ENCODE data around the gene LSM14A. TPM values are rescaled to one million over a fixed set of nuclear protein-coding genes. Genes with fewer than 3 reads are reported as not detected.
A peak's percentile ranks its signal among the peaks of the same experiment; 100 is the strongest.
"Not testable (repeated sequence)": the region's sequence is repeated elsewhere in the genome, so short reads cannot be mapped to it uniquely, and the experiment has no call there.

LSM14A gene
- polyA plus RNA-seq, 6 donors from 2014 or later = 165 to 191 (median 176) TPM

GRCh38 chr19:34248941-34249340, 76.6 kb downstream of the LSM14A start:
- Mint-ChIP-seq H3K27me3 (no peaks in the 10 kb centered on the region), H3K4me1 (peaks cover 7 to 9% (median 9%) of the 10 kb centered on the region in 3 donors), H3K4me3 (no peak overlapping the region), H3K36me3 (no peaks in the 10 kb centered on the region), H3K27ac (peak overlapping the region in 1 of 6 donors; percentile 32), H3K9me3 (no peaks in the 10 kb centered on the region)
- ATAC-seq (ENCODE audit: low read depth in 2 of 2) (no peak), DNase-seq (no peak)

- not testable (repeated sequence) for ATAC-seq (ENCODE audit: low read depth in 2 of 2); H3K9me3 Mint-ChIP-seq; DNase-seq; H3K36me3 Mint-ChIP-seq; H3K27me3 Mint-ChIP-seq
- Mint-ChIP-seq H3K27ac (peak overlapping the region in 3 of 6 donors; percentile 95 to 98 (median 97)), H3K4me1 (peaks cover 16 to 39% (median 23%) of the 10 kb centered on the region in 3 donors), H3K4me3 (peak overlapping the region; percentile 83 to 100 (median 98))
These were observed 80.9 kb downstream of the LSM14A start for GRCh38 chr19:34253167-34253566.

GRCh38 chr19:34253681-34254045, 81.4 kb downstream of the LSM14A start:
- not testable (repeated sequence) for H3K27me3 Mint-ChIP-seq, H3K9me3 Mint-ChIP-seq, H3K36me3 Mint-ChIP-seq, DNase-seq
- Mint-ChIP-seq H3K27ac (peak overlapping the region; percentile 95 to 99 (median 98)), H3K4me3 (peak overlapping the region; percentile 83 to 100 (median 98)), H3K4me1 (peaks cover 17 to 42% (median 25%) of the 10 kb centered on the region in 3 donors)
- peak in 1 of 2 donors; percentile 2 for ATAC-seq (ENCODE audit: low read depth in 2 of 2)

GRCh38 chr19:34254046-34254697, 81.9 kb downstream of the LSM14A start, which contains the start of gene GARRE1:
TSS of gene GARRE1 (plus strand) at chr19:34254554. CDS start at chr19:34300474, 45,920 bp downstream.
- Mint-ChIP-seq H3K36me3 (peaks cover 0 to 3% of the 10 kb centered on the region in 2 donors), H3K27ac (peak within 1 kb of the TSS; percentile 95 to 99 (median 98)), H3K4me3 (peak within 1 kb of the TSS; percentile 90 to 100 (median 98)), H3K4me1 (peaks cover 19 to 46% (median 27%) of the 10 kb centered on the region in 3 donors), H3K27me3 (no peaks in the 10 kb centered on the region), H3K9me3 (no peaks in the 10 kb centered on the region)
- peak; percentile 93 for ATAC-seq (ENCODE audit: low read depth in 2 of 2)
- DNase-seq = peak; percentile 86

GRCh38 chr19:34254698-34255432, 82.6 kb downstream of the LSM14A start:
- Mint-ChIP-seq H3K4me3 (peak overlapping the region; percentile 79 to 94 (median 90)), H3K36me3 (peaks cover 0 to 3% of the 10 kb centered on the region in 2 donors), H3K9me3 (no peaks in the 10 kb centered on the region), H3K27ac (peak overlapping the region; percentile 38 to 96 (median 56)), H3K27me3 (no peaks in the 10 kb centered on the region), H3K4me1 (peaks cover 26 to 53% (median 34%) of the 10 kb centered on the region in 3 donors)
- ATAC-seq (ENCODE audit: low read depth in 2 of 2) (peak; percentile 54 to 60), DNase-seq (peak; percentile 60)

GRCh38 chr19:34255546-34255945, 83.2 kb downstream of the LSM14A start:
- Mint-ChIP-seq H3K27me3 (no peaks in the 10 kb centered on the region), H3K36me3 (peaks cover 0 to 3% of the 10 kb centered on the region in 2 donors), H3K27ac (peak overlapping the region; percentile 38 to 96 (median 66)), H3K4me3 (peak overlapping the region; percentile 60 to 94 (median 88)), H3K4me1 (peaks cover 28 to 56% (median 36%) of the 10 kb centered on the region in 3 donors), H3K9me3 (no peaks in the 10 kb centered on the region)
- no peak for DNase-seq
- no peak for ATAC-seq (ENCODE audit: low read depth in 2 of 2)

GRCh38 chr19:34256835-34257558, 84.7 kb downstream of the LSM14A start:
- H3K9me3 Mint-ChIP-seq = no peaks in the 10 kb centered on the region
- peaks cover 0 to 3% of the 10 kb centered on the region in 2 donors for H3K36me3 Mint-ChIP-seq
- no peaks in the 10 kb centered on the region for H3K27me3 Mint-ChIP-seq
- ATAC-seq (ENCODE audit: low read depth in 2 of 2) = no peak
- peaks cover 38 to 71% (median 50%) of the 10 kb centered on the region in 3 donors for H3K4me1 Mint-ChIP-seq
- DNase-seq = no peak
- H3K27ac Mint-ChIP-seq = peak overlapping the region in 3 of 6 donors; percentile 12 to 81 (median 28)
- H3K4me3 Mint-ChIP-seq = peak overlapping the region in 5 of 8 donors; percentile 19 to 94 (median 73)

GRCh38 chr19:34257559-34257924, 85.2 kb downstream of the LSM14A start:
- H3K27ac Mint-ChIP-seq = peak overlapping the region in 1 of 6 donors; percentile 81
- H3K4me1 Mint-ChIP-seq = peaks cover 38 to 71% (median 51%) of the 10 kb centered on the region in 3 donors
- DNase-seq (no peak), ATAC-seq (ENCODE audit: low read depth in 2 of 2) (no peak)
- H3K27me3 Mint-ChIP-seq = no peaks in the 10 kb centered on the region
- peaks cover 0 to 3% of the 10 kb centered on the region in 2 donors for H3K36me3 Mint-ChIP-seq
- peak overlapping the region in 4 of 8 donors; percentile 23 to 94 (median 64) for H3K4me3 Mint-ChIP-seq
- H3K9me3 Mint-ChIP-seq = no peaks in the 10 kb centered on the region

- H3K27ac Mint-ChIP-seq = peak overlapping the region; percentile 22 to 77 (median 54)
- peak; percentile 25 to 45 for ATAC-seq (ENCODE audit: low read depth in 2 of 2)
- peaks cover 0 to 3% of the 10 kb centered on the region in 2 donors for H3K36me3 Mint-ChIP-seq
- H3K4me3 Mint-ChIP-seq = peak overlapping the region in 2 of 8 donors; percentile 8 to 45
- H3K9me3 Mint-ChIP-seq = no peaks in the 10 kb centered on the region
- no peaks in the 10 kb centered on the region for H3K27me3 Mint-ChIP-seq
- DNase-seq = no peak
- peaks cover 34 to 69% (median 47%) of the 10 kb centered on the region in 3 donors for H3K4me1 Mint-ChIP-seq
These were observed 87.2 kb downstream of the LSM14A start for GRCh38 chr19:34259367-34260095.

- Mint-ChIP-seq H3K4me1 (peaks cover 46 to 75% (median 60%) of the 10 kb centered on the region in 3 donors), H3K27ac (peak overlapping the region in 1 of 6 donors; percentile 38), H3K36me3 (peaks cover 0 to 3% of the 10 kb centered on the region in 2 donors), H3K4me3 (no peak overlapping the region), H3K27me3 (no peaks in the 10 kb centered on the region), H3K9me3 (no peaks in the 10 kb centered on the region)
- DNase-seq (no peak), ATAC-seq (ENCODE audit: low read depth in 2 of 2) (no peak)
These were observed 88.5 kb downstream of the LSM14A start for GRCh38 chr19:34260771-34261173.

GRCh38 chr19:34261334-34262109, 89.2 kb downstream of the LSM14A start:
- Mint-ChIP-seq H3K27me3 (no peaks in the 10 kb centered on the region), H3K27ac (no peak overlapping the region), H3K36me3 (peaks cover 0 to 3% of the 10 kb centered on the region in 2 donors), H3K4me1 (peaks cover 49 to 78% (median 67%) of the 10 kb centered on the region in 3 donors), H3K4me3 (peak overlapping the region in 1 of 8 donors; percentile 33), H3K9me3 (no peaks in the 10 kb centered on the region)
- no peak for DNase-seq
- no peak for ATAC-seq (ENCODE audit: low read depth in 2 of 2)

- H3K4me3 Mint-ChIP-seq = peak overlapping the region in 1 of 8 donors; percentile 3
- no peak for ATAC-seq (ENCODE audit: low read depth in 2 of 2)
- peak overlapping the region in 3 of 6 donors; percentile 74 to 96 (median 82) for H3K27ac Mint-ChIP-seq
- peaks cover 52 to 77% (median 64%) of the 10 kb centered on the region in 3 donors for H3K4me1 Mint-ChIP-seq
- H3K36me3 Mint-ChIP-seq = no peaks in the 10 kb centered on the region
- H3K27me3 Mint-ChIP-seq = no peaks in the 10 kb centered on the region
- no peak for DNase-seq
- no peaks in the 10 kb centered on the region for H3K9me3 Mint-ChIP-seq
These were observed 91.5 kb downstream of the LSM14A start for GRCh38 chr19:34263745-34264237.
